GM12878 (cell line): ENCODE data around the gene ABCA7. TPM values are rescaled to one million over a fixed set of nuclear protein-coding genes. Genes with fewer than 3 reads are reported as not detected.

Source experiments
- ATAC-seq: fragments of 200-7000 bp; cut with Tn5 transposase; 3 replicates; pipeline ENCODE4 v1.9.1; 2020; ENCODE audit warnings: mild to moderate bottlenecking, moderate library complexity
- BruUV-seq: library from RNA; stranded (reverse); fragments of 400-500 nt; replicated peaks from 2 replicates; lab custom pipeline; 2021; lab: Mats Ljungman, UMichigan
- CTCF ChIA-PET: fragments of 300-600 bp; sonication (Branson Sonifier 250); formaldehyde crosslinking; extraction: SDS; loops from one replicate; lab custom pipeline; 2021; ENCODE audit warnings: inconsistent platforms; lab: Yijun Ruan, JAX
- POLR2A ChIA-PET: fragments of 350-600 bp; formaldehyde crosslinking; extraction: SDS; loops from one replicate; lab custom pipeline; 2021; ENCODE audit warnings: inconsistent platforms; lab: Charles Lee
- RAD21 ChIA-PET: fragments of 300-600 bp; sonication (Branson Sonifier 250); formaldehyde crosslinking; loops from one replicate; lab custom pipeline; 2023; ENCODE audit warnings: antibody characterized with exemption; ENCODE audit not compliant: unreplicated experiment; lab: Charles Lee
- SMC1A ChIA-PET: fragments of 300-600 bp; sonication (Branson Sonifier 250); formaldehyde crosslinking; loops from one replicate; lab custom pipeline; 2023; ENCODE audit not compliant: unreplicated experiment, uncharacterized antibody; lab: Charles Lee
- DNase-seq: peaks from one replicate; pipeline ENCODE4 v3.0.0-alpha.2; 2011; ENCODE audit warnings: low read depth, low spot score
- FAIRE-seq: peaks from 3 replicates; lab custom pipeline; 2011; peaks lifted over from hg19 to GRCh38; lab: Jason Lieb, UNC
- H2AFZ ChIP-seq: 2 replicates; pipeline ENCODE4 v1.6.0; 2011; ENCODE audit warnings: low read depth, low read length, control low read depth; ENCODE audit not compliant: control insufficient read depth
- H3K27ac ChIP-seq: 2 replicates; pipeline ENCODE4 v1.5.1; 2011; ENCODE audit warnings: control low read depth; ENCODE audit not compliant: control insufficient read depth, insufficient read depth
- H3K27me3 ChIP-seq, 2 experiments: replicated peaks in 1 of 2; 2 replicates each; pipeline versions ENCODE4 v1.6.0 to v1.6.1; 2011; ENCODE audit warnings: low read length in 1 of 2; ENCODE audit not compliant: control insufficient read depth in 2 of 2, insufficient read depth in 2 of 2
- H3K36me3 ChIP-seq, 2 experiments: 2 replicates each; pipeline ENCODE4 v1.5.1; 2011; ENCODE audit warnings: low read length in 1 of 2; ENCODE audit not compliant: control insufficient read depth in 2 of 2, insufficient read depth in 2 of 2
- H3K4me1 ChIP-seq: 2 replicates; pipeline ENCODE4 v1.6.1; 2011; ENCODE audit warnings: mild to moderate bottlenecking, low read length, moderate library complexity, mixed read lengths; ENCODE audit not compliant: control insufficient read depth, insufficient read depth
- H3K4me2 ChIP-seq: 2 replicates; pipeline ENCODE4 v1.6.0; 2011; ENCODE audit warnings: control low read depth; ENCODE audit not compliant: control insufficient read depth, insufficient read depth
- H3K4me3 ChIP-seq: fragments of 200-600 bp; sonication (generic); 2 replicates; pipeline ENCODE4 v1.5.1; 2016
- H3K79me2 ChIP-seq: 2 replicates; pipeline ENCODE4 v1.6.0; 2011; ENCODE audit warnings: low read length; ENCODE audit not compliant: control insufficient read depth, insufficient read depth
- H3K9ac ChIP-seq: 2 replicates; pipeline ENCODE4 v1.8.0; 2011; ENCODE audit warnings: low read length, control low read depth, mixed read lengths; ENCODE audit not compliant: control insufficient read depth, insufficient read depth
- H3K9me3 ChIP-seq: replicated peaks from 3 replicates; pipeline ENCODE4 v1.5.1; 2011; ENCODE audit warnings: mild to moderate bottlenecking, low read length; ENCODE audit not compliant: control insufficient read depth, insufficient read depth
- H4K20me1 ChIP-seq: 2 replicates; pipeline ENCODE4 v1.6.0; 2011; ENCODE audit not compliant: control insufficient read depth, insufficient read depth
- BCL11A ChIP-seq: IDR thresholded peaks from 2 replicates; pipeline ENCODE4 v1.6.1; 2011; ENCODE audit warnings: low read depth, low read length
- EP300 ChIP-seq, 2 experiments: fragments of 150-350 bp in 1 of 2; IDR thresholded peaks; 2 replicates each; pipeline ENCODE4 v1.6.1; 2011 to 2012; ENCODE audit warnings: low read depth in 2 of 2, low read length in 2 of 2, borderline replicate concordance in 1 of 2, improper control_type of control experiment in 1 of 2, inconsistent platforms in 1 of 2; ENCODE audit not compliant: control insufficient read depth in 1 of 2
- FOS ChIP-seq: IDR thresholded peaks from 3 replicates; pipeline ENCODE4 v1.6.1; 2011; ENCODE audit warnings: borderline replicate concordance; ENCODE audit not compliant: insufficient read length; ENCODE audit errors: extremely low read depth
- LARP7 ChIP-seq: fragments of 450-650 bp; IDR thresholded peaks from 2 replicates; pipeline ENCODE4 v1.6.1; 2017; ENCODE audit warnings: mild to moderate bottlenecking
- POLR2AphosphoS2 ChIP-seq: IDR thresholded peaks from 2 replicates; pipeline ENCODE4 v1.6.1; 2011; ENCODE audit warnings: low read depth, mild to moderate bottlenecking, low read length, improper control_type of control experiment, moderate library complexity
- REST ChIP-seq: IDR thresholded peaks from 2 replicates; pipeline ENCODE4 v1.6.1; 2012; ENCODE audit warnings: mild to moderate bottlenecking, low read depth, low read length
- RFX5 ChIP-seq: IDR thresholded peaks from 2 replicates; pipeline ENCODE4 v1.6.1; 2011; ENCODE audit warnings: low read depth, low read length, improper control_type of control experiment
- SMARCA5 ChIP-seq: fragments of 450-650 bp; IDR thresholded peaks from 2 replicates; pipeline ENCODE4 v1.6.1; 2017; ENCODE audit warnings: mild to moderate bottlenecking
- SP1 ChIP-seq: IDR thresholded peaks from one replicate; pipeline ENCODE4 v1.6.1; 2011; ENCODE audit warnings: low read depth, low read length
- WGBS: methylation state at CpG from one replicate; pipeline ENCODE4 v1.1.6; 2016; ENCODE audit warnings: low lambda C conversion rate; ENCODE audit not compliant: insufficient replicate concordance, insufficient coverage; ENCODE audit errors: missing lambda C conversion rate; 5-methylcytosine and 5-hydroxymethylcytosine counted together
- in situ Hi-C: fragments of 300-500 bp; cut with MboI; formaldehyde crosslinking; loops from 9 replicates; pipeline ENCODE4 v1.14.3; 2018; ENCODE audit warnings: mixed read lengths
- intact Hi-C: fragments of 100-400 bp; cut with micrococcal nuclease; formaldehyde crosslinking; loops from one replicate; pipeline ENCODE4 v1.14.2; 2022; ENCODE audit not compliant: unreplicated experiment
- polyA plus RNA-seq, 11 experiments: library from polyadenylated mRNA; depleted of rRNA in 4 of 11; unstranded in 6 of 11; stranded (reverse) in 5 of 11; fragments of >200 nt; fragmentation: Nextera tagmentation in 4 of 11; fragmentation: Illumina TruSeq in 1 of 11; extraction: Ambion mirVana in 4 of 11; extraction: Trizol in 1 of 11; gene quantifications; 1 replicate in 1 of 11; 2 replicates in 10 of 11; pipeline versions ENCODE4 v1.2.1 to v1.2.3, GENCODE V29; 2011 to 2016; ENCODE audit warnings: inconsistent platforms in 2 of 11, missing spikeins in 2 of 11, low read depth in 1 of 11
- total RNA-seq, 4 experiments: library from RNA; depleted of rRNA in 3 of 4; stranded (reverse); fragments of >200 nt in 3 of 4; fragmentation: Illumina TruSeq in 1 of 4; extraction: Trizol in 1 of 4; gene quantifications; 2 replicates each; pipeline versions ENCODE4 v1.2.1 to v1.2.3, GENCODE V29; 2013 to 2021
- TF ChIP-seq, protein P1 (sequence below): IDR thresholded peaks from 2 replicates; pipeline ENCODE4 v1.6.1; 2012; ENCODE audit warnings: low read depth, low read length, improper control_type of control experiment

The ABCA7 gene
- total and polyA plus RNA-seq, 10 of the 15 experiments (the other 5 are each of a cell fraction or from before 2014, with no cell fraction given), result 1.0 to 49.5 (median 14.8) TPM

DNA sequence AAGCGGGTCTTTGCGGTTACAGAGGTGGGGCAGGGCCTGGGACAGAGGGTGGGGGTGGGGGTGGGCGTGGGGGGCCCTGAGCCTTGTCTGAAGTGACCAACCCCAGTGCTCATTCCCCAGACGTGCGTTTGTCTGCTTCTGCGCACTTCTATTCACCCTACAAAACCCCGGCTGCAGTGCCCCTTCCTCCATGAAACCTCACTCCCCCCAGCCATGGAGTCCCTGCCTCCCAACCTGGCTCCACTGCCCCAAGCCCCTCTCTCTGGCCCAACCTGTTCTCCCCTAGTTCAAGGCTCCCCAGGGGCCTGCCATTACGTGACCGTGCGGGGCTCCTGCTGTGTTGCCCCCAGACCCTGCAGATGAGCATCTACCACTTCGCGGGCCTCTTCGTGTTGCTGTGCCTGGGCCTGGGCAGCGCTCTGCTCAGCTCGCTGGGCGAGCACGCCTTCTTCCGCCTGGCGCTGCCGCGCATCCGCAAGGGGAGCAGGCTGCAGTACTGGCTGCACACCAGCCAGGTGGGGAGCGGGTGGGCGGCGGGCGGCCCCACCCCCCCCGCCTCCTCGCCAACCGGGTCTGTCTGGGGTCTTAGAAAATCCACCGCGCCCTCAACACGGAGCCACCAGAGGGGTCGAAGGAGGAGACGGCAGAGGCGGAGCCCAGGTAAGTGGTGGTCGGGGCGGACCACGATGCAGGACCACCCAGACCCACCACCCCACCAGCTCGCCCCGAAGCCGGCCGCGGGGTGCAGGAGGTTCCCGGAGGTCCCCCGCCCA is 31.5 kb upstream of the ABCA7 start:
- ChIA-PET SMC1A (no interaction called here), POLR2A (no interaction called here), CTCF (no interaction called here), RAD21 (no interaction called here)
- FAIRE-seq, result no peak
- Histone ChIP-seq H3K79me2 (no peaks in the 10 kb centered on the region), H2AFZ (no peak overlapping the region), H3K27ac (no peak overlapping the region), H3K9ac (no peak overlapping the region), H3K4me1 (no peaks in the 10 kb centered on the region), H3K36me3 (peaks cover 0 to 28% of the 10 kb centered on the region in 2 experiments; a peak in 3 of 4 replicates), H4K20me1 (no peaks in the 10 kb centered on the region), H3K4me2 (no peak overlapping the region), H3K4me3 (no peak overlapping the region), H3K9me3 (no peaks in the 10 kb centered on the region), H3K27me3 (no peaks in the 10 kb centered on the region)
- ATAC-seq, result no peak
- WGBS, result 95% methylated on average over 35 of the region's 45 CpGs
- TF ChIP-seq, protein P1, sequence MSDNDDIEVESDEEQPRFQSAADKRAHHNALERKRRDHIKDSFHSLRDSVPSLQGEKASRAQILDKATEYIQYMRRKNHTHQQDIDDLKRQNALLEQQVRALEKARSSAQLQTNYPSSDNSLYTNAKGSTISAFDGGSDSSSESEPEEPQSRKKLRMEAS, result no peak
- TF ChIP-seq SP1 (no peak), REST (no peak), POLR2AphosphoS2 (no peak), EP300 (IDR thresholded peaks at IDR 0.05; ENCODE audit: borderline replicate concordance in 1 of 2, control insufficient read depth in 1 of 2, low read depth in 2 of 2, low read length in 2 of 2) (no peak), BCL11A (no peak), FOS (no peak), LARP7 (no peak), RFX5 (no peak), SMARCA5 (no peak)
- in situ Hi-C loops, result no loop called here
- no TSS peak for BruUV-seq
- no peak for DNase-seq
- intact Hi-C loops, result no loop called here
